PFSK-1 (cell line): Measurements from ENCODE around the gene ERC1.

Experiments used
- FOXP2 ChIP-seq: optimal IDR thresholded peaks from 2 replicates; pipeline ENCODE3; 2011; ENCODE audit warnings: borderline replicate concordance, control low read depth, inconsistent platforms; ENCODE audit not compliant: insufficient read depth; ENCODE audit errors: extremely low read length, extremely low read depth
- POLR2AphosphoS5 ChIP-seq: IDR thresholded peaks from 2 replicates; pipeline ENCODE4 v1.6.1; 2012; ENCODE audit warnings: low read depth, mild to moderate bottlenecking, control low read depth, low read length, moderate library complexity
- SIN3A ChIP-seq: IDR thresholded peaks from 2 replicates; pipeline ENCODE4 v1.6.1; 2012; ENCODE audit warnings: mild to moderate bottlenecking, low read length, moderate library complexity, borderline replicate concordance; ENCODE audit not compliant: insufficient read depth
- TAF1 ChIP-seq: IDR thresholded peaks from 2 replicates; pipeline ENCODE4 v1.6.1; 2012; ENCODE audit warnings: low read length, control low read depth, borderline replicate concordance; ENCODE audit not compliant: insufficient read depth
- TF ChIP-seq, protein P1 (sequence below), 2 experiments: IDR thresholded peaks; 2 replicates each; pipeline versions ENCODE4 v1.6.1 to v1.8.0; 2011 to 2012; ENCODE audit warnings: low read depth in 2 of 2, low read length in 2 of 2, control low read depth in 1 of 2, inconsistent platforms in 1 of 2, mild to moderate bottlenecking in 1 of 2, moderate library complexity in 1 of 2; ENCODE audit not compliant: insufficient read depth in 1 of 2

The ERC1 gene

DNA sequence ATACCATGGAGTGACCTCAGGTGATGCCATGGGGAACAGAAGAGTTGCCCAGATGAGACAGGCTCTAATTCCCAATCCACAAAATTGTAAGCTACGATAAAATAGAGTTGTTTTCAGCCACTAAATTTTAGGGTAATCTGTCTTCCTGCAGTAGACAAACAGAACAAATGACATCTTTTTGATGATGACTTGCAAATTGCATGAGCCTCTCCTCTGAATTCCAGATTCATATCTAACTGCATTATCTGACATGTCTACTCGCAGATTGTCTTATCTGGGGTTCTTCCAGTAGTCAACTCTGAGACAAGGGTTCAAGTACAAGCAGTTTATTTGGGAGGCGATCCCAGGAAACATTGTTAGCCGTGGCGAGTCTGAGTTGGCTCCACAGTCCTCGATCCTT lies 14.4 kb upstream of the ERC1 start:
- TF ChIP-seq TAF1, result no peak
- TF ChIP-seq FOXP2, result no peak
- TF ChIP-seq SIN3A, result no peak

DNA sequence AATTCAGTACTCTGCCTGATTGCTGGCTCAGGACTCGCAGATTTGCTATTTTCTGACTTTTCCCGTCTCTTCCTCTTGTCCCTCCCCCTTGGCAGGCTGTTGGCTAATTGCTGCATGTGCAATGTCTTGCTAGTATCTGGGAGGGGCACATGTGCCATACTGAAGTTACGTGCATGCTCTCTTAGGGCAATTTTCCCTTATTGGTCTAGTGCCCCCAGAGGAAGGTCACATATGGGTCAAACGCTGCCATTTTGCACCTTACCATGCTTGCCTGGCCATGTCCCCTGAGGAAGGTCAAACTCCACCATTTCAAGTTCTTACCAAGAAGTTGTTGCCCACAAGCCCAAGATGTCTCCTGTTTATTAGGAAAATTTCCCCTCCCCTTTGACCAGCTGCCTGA lies 13.9 kb upstream of the ERC1 start:
- no peak for TF ChIP-seq FOXP2
- no peak for TF ChIP-seq POLR2AphosphoS5
- TF ChIP-seq, protein P1, sequence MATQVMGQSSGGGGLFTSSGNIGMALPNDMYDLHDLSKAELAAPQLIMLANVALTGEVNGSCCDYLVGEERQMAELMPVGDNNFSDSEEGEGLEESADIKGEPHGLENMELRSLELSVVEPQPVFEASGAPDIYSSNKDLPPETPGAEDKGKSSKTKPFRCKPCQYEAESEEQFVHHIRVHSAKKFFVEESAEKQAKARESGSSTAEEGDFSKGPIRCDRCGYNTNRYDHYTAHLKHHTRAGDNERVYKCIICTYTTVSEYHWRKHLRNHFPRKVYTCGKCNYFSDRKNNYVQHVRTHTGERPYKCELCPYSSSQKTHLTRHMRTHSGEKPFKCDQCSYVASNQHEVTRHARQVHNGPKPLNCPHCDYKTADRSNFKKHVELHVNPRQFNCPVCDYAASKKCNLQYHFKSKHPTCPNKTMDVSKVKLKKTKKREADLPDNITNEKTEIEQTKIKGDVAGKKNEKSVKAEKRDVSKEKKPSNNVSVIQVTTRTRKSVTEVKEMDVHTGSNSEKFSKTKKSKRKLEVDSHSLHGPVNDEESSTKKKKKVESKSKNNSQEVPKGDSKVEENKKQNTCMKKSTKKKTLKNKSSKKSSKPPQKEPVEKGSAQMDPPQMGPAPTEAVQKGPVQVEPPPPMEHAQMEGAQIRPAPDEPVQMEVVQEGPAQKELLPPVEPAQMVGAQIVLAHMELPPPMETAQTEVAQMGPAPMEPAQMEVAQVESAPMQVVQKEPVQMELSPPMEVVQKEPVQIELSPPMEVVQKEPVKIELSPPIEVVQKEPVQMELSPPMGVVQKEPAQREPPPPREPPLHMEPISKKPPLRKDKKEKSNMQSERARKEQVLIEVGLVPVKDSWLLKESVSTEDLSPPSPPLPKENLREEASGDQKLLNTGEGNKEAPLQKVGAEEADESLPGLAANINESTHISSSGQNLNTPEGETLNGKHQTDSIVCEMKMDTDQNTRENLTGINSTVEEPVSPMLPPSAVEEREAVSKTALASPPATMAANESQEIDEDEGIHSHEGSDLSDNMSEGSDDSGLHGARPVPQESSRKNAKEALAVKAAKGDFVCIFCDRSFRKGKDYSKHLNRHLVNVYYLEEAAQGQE (IDR thresholded peaks at IDR 0.05; ENCODE audit: insufficient read depth in 1 of 2, low read depth in 2 of 2, low read length in 2 of 2), result no peak
- TF ChIP-seq TAF1, result no peak
- TF ChIP-seq SIN3A, result no peak

DNA sequence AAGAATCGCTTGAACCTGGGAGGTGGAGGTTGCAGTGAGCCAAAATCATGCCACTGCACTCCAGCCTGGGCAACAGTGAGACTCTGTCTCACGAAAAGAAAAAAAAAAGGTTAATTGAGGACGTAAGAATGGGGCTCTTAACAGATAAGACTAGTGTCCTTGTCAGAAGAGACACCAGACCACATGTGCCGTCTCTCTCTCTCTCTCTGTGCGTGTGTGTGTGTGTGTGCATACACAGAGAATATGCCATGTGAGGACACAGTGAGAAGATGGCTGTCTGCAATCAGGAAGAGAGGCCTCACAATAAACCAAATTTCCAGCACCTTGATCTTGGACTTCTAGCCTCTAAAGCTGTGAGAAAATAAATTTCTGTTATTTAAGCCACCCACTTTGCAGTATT lies 11.7 kb upstream of the ERC1 start:
- TF ChIP-seq POLR2AphosphoS5 (no peak), TAF1 (no peak)

- TF ChIP-seq FOXP2, result no peak
- TF ChIP-seq, protein P1 (IDR thresholded peaks at IDR 0.05; ENCODE audit: insufficient read depth in 1 of 2, low read depth in 2 of 2, low read length in 2 of 2), result no peak
- no peak for TF ChIP-seq TAF1
- TF ChIP-seq SIN3A, result no peak
- TF ChIP-seq POLR2AphosphoS5, result no peak
Measured at GRCh38 chr12:981176-981828, 9.7 kb upstream of the ERC1 start.

DNA sequence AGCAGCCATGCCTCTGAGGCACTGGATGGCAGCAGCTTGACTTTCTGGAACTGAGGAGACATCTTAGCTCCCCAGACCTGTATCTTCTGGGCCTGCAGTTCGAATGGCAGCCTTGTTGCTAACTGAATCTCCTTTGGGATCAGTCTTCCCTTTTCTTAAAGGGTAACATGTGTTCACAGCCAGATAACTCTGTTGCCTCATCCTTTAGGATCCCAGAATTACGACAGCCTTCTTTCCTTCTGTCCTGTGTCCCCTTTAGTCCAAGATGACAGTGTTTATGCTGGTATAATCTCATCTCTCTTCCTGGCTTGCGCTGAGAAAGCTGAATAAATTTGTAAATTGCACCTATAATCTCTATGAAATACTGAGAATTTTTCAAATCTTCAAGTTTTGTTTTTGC lies 9.1 kb upstream of the ERC1 start:
- TF ChIP-seq, protein P1 (IDR thresholded peaks at IDR 0.05; ENCODE audit: insufficient read depth in 1 of 2, low read depth in 2 of 2, low read length in 2 of 2), result no peak
- no peak for TF ChIP-seq TAF1
- TF ChIP-seq FOXP2, result no peak
- no peak for TF ChIP-seq POLR2AphosphoS5
- TF ChIP-seq SIN3A, result no peak

- TF ChIP-seq, protein P1 (IDR thresholded peaks at IDR 0.05; ENCODE audit: insufficient read depth in 1 of 2, low read depth in 2 of 2, low read length in 2 of 2), result no peak
- TF ChIP-seq POLR2AphosphoS5 (no peak), TAF1 (no peak), FOXP2 (no peak), SIN3A (no peak)
Measured at GRCh38 chr12:988646-989045, 2.4 kb upstream of the ERC1 start.
